Lower leg skin (tissue), 4 donors: ENCODE results near the gene TREX2. TPM values are rescaled to one million over a fixed set of nuclear protein-coding genes. Genes with fewer than 3 reads are reported as not detected.

Experiments
- DNase-seq, 2 donors: peaks; one replicate each; pipeline ENCODE4 v3.0.0-alpha.2; 2019; ENCODE audit warnings: low spot score in 2 of 2
- H3K4me3 ChIP-seq: fragments of 200-600 bp; sonication (generic); 2 replicates; pipeline ENCODE4 v1.5.1; 2017; ENCODE audit warnings: mild to moderate bottlenecking, low read depth; ENCODE audit not compliant: poor library complexity, severe bottlenecking
- CTCF ChIP-seq, 3 donors: fragments of 450-650 bp; IDR thresholded peaks; one replicate each; pipeline ENCODE4 v1.5.1; 2016; ENCODE audit warnings: antibody characterized with exemption in 3 of 3, mild to moderate bottlenecking in 3 of 3, moderate library complexity in 2 of 3
- POLR2A ChIP-seq, 2 donors: fragments of 450-650 bp; IDR thresholded peaks; one replicate each; pipeline ENCODE4 v1.6.1; 2016 to 2017; ENCODE audit warnings: antibody characterized with exemption in 2 of 2, mild to moderate bottlenecking in 1 of 2, moderate library complexity in 1 of 2
- WGBS, 2 donors: methylation state at CpG; one replicate each; pipeline ENCODE4 v1.1.5; 2018; 5-methylcytosine and 5-hydroxymethylcytosine counted together
- intact Hi-C: fragments of 100-400 bp; cut with DNase I; formaldehyde crosslinking; loops from one replicate; pipeline ENCODE4 v1.15.0; 2023; ENCODE audit warnings: low total_unique reads
- total RNA-seq, 4 donors: library from RNA; depleted of rRNA; stranded (reverse); fragments of >200 nt; gene quantifications; one replicate each; pipeline ENCODE4 v1.1.0, GENCODE V29; 2016

Gene TREX2
- total RNA-seq, 4 donors from 2014 or later: 76.4 to 129 (median 112) TPM

GRCh38 chrX:153446950-153447580, 1.2 kb upstream of the TREX2 start:
- DNase-seq: no peak
- 87 to 92% methylated on average over 11 to 17 of the region's 17 CpGs for WGBS, 2 donors
- intact Hi-C loops: no loop called here
- H3K4me3 ChIP-seq: no peak overlapping the region
- TF ChIP-seq POLR2A (IDR thresholded peaks at IDR 0.05): no peak
- TF ChIP-seq CTCF (IDR thresholded peaks at IDR 0.05): no peak

DNA sequence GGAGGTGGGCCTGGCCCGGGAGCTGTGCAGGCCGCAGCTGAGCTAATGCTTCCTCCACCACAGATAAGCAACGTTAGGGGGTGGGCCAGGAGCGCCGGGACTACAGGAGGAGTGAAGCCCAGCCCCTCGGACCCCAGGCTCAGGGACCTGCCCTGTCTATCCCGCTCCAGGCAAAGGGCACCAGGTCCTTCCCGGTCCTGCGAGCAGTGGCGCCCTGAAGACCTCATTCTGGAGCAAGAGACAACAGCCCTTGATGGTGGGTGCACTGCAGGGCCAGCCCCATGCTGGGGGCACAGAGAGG, 730 bp upstream of the TREX2 start:
- no peak for TF ChIP-seq CTCF (IDR thresholded peaks at IDR 0.05)
- no peak for TF ChIP-seq POLR2A (IDR thresholded peaks at IDR 0.05)
- no peak for DNase-seq
- 61 to 73% methylated on average over 5 to 9 of the region's 10 CpGs for WGBS, 2 donors
- H3K4me3 ChIP-seq: no peak overlapping the region
- intact Hi-C loops: no loop called here

DNA sequence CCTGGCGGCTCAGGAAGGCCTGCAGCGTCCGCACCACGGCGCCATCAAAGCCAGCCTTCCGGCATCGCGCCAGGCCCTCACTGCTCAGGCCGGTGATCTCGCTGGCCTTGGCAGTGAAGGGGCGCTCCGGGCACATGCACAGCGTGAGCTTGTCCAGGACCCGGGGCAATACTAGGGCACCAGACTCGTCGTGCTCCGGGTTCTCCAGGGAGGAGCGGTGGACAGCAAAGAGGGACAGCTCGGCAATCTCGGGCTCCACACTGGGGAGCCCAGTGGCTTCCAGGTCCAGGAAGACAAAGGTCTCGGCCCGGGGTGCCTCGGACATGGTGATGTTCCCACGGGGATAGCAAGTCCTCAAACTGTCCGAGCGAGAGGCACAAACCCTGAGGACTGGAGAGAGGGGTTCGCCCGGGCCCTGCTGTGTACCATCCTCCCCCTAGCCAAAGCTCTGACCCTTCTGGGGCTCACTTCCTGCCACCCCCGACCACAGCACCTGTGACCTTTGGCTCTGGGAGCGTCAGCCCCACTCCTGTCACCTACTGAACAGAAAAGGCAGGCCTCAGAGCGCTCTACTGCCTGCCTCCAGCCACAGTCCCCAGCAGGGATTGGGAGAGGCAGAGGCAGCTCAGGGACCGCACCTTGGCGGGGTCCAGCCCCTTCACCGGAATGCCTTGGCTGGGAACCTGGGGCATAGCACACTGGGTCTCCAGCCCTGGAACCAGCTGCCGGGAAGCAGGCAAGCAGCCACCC, 575 bp downstream of the TREX2 start:
- TF ChIP-seq CTCF (IDR thresholded peaks at IDR 0.05) (no peak), POLR2A (IDR thresholded peaks at IDR 0.05) (no peak)
- intact Hi-C loops: no loop called here
- 55 to 87% methylated on average over 4 to 33 of the region's 35 CpGs for WGBS, 2 donors
- H3K4me3 ChIP-seq: no peak overlapping the region
- no peak for DNase-seq

DNA sequence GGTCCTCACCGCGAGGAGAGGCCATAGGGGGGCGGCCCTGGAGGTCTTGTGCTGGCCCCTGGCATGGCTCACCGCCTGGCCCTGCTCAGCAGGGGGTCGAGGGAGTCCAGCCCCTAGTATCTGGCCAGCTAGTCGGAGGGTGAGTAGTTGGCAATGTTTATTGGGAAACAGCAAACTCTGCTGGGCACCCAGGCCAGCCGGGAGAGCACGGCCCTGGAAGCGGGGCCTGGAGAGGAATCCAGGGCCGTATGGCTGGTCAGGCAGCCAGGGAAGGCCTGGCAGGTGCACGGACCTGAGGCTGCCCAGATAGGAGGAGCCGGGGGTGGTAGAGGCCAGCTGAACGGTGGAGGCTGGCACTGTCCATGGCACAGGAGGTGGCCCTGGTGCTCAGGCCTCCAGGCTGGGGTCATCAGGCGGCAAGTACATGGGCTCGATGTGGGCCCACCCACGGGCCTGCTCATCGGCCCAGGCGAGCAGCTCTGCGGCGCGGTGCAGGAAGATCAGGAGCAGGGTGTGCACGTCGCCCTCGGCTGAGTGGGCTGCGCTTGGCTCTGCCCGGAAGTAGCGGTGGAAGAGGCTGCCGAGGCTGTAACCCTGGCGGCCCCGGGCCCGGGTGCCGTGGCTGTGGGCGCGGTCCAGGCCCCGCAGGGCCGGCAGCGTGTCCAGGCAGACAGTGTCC, 1.4 kb downstream of the TREX2 start:
- intact Hi-C loops: no loop called here
- DNase-seq: no peak
- H3K4me3 ChIP-seq: no peak overlapping the region
- 60 to 87% methylated on average over 4 to 37 of the region's 37 CpGs for WGBS, 2 donors
- TF ChIP-seq CTCF (IDR thresholded peaks at IDR 0.05) (no peak), POLR2A (IDR thresholded peaks at IDR 0.05) (no peak)

- WGBS, 2 donors: 85 to 88% methylated on average over 16 to 25 of the region's 25 CpGs
- no peak for DNase-seq
- intact Hi-C loops: no loop called here
- no peak overlapping the region for H3K4me3 ChIP-seq
- TF ChIP-seq CTCF (IDR thresholded peaks at IDR 0.05): no peak
- no peak for TF ChIP-seq POLR2A (IDR thresholded peaks at IDR 0.05)
Observed at GRCh38 chrX:153443476-153444332, 2.2 kb downstream of the TREX2 start.
